Measurements from ENCODE around the gene ROR2.

ROR2 gene

DNA sequence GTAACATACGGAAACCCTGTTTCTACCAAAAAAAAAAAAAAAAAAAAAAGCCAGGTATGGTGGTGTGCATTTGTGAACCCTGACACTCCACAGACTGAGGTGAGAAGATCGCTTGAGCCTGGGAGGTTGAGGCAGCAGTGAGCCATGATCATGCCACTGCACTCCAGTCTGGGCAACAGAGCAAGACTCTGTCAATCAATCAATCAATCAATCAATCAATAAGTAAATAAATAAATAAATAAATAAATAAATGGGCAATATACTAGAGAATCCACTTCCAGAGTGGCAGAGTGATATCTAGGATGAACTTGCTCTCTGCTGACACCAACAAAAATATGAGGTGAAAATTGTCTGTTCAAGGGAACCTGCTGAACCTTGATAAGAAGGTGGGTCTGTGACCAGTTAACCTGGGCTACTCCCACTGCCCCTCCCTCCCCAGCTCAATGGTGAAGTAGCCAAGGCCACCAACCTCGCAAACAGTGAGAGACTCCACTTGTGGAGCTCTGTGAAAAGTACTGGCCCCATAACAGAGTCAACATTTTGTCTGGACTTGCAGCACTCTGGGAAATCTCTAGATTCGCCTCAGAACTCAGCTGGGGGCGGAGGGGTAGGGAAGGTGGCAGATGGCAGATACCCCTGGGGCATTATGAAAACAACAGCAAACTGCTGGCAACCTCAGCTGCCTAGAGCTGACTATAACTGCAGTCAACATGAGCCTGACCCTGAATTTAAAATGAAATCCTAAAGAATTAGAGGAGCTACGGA, 163.7 kb downstream of the ROR2 start:
- TF ChIP-seq, protein P1, sequence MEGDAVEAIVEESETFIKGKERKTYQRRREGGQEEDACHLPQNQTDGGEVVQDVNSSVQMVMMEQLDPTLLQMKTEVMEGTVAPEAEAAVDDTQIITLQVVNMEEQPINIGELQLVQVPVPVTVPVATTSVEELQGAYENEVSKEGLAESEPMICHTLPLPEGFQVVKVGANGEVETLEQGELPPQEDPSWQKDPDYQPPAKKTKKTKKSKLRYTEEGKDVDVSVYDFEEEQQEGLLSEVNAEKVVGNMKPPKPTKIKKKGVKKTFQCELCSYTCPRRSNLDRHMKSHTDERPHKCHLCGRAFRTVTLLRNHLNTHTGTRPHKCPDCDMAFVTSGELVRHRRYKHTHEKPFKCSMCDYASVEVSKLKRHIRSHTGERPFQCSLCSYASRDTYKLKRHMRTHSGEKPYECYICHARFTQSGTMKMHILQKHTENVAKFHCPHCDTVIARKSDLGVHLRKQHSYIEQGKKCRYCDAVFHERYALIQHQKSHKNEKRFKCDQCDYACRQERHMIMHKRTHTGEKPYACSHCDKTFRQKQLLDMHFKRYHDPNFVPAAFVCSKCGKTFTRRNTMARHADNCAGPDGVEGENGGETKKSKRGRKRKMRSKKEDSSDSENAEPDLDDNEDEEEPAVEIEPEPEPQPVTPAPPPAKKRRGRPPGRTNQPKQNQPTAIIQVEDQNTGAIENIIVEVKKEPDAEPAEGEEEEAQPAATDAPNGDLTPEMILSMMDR (conservative IDR thresholded peaks at IDR 0.05; ENCODE audit: low read depth, low read length) = no peak
- H3K9ac ChIP-seq = no peak overlapping the region
- H3K4me3 ChIP-seq (IDR thresholded peaks at IDR 0.05; ENCODE audit: insufficient read depth, low read depth, low read length) = no peak overlapping the region
- H3K4me2 ChIP-seq = no peak overlapping the region
- H3K27me3 ChIP-seq (ENCODE audit: insufficient read depth, low read depth) = no peaks in the 10 kb centered on the region
- H3K4me1 ChIP-seq (ENCODE audit: low read depth, poor library complexity, severe bottlenecking) = peaks cover 12% of the 10 kb centered on the region
- no peak overlapping the region for H3K27ac ChIP-seq
- H2AFZ ChIP-seq (ENCODE audit: low read depth) = no peak overlapping the region
- H3K79me2 ChIP-seq (ENCODE audit: insufficient read depth, low read depth) = no peaks in the 10 kb centered on the region
- H4K20me1 ChIP-seq (ENCODE audit: insufficient read depth) = no peaks in the 10 kb centered on the region
- no peaks in the 10 kb centered on the region for H3K36me3 ChIP-seq (ENCODE audit: insufficient read depth)

- no peak overlapping the region for H3K4me3 ChIP-seq (IDR thresholded peaks at IDR 0.05; ENCODE audit: insufficient read depth, low read depth, low read length)
- no peak overlapping the region for H3K4me2 ChIP-seq
- H3K4me1 ChIP-seq (ENCODE audit: low read depth, poor library complexity, severe bottlenecking) = peaks cover 12% of the 10 kb centered on the region
- no peak overlapping the region for H3K27ac ChIP-seq
- no peaks in the 10 kb centered on the region for H4K20me1 ChIP-seq (ENCODE audit: insufficient read depth)
- H3K27me3 ChIP-seq (ENCODE audit: insufficient read depth, low read depth) = no peaks in the 10 kb centered on the region
- TF ChIP-seq, protein P1 (conservative IDR thresholded peaks at IDR 0.05; ENCODE audit: low read depth, low read length) = no peak
- H3K79me2 ChIP-seq (ENCODE audit: insufficient read depth, low read depth) = no peaks in the 10 kb centered on the region
- no peak overlapping the region for H2AFZ ChIP-seq (ENCODE audit: low read depth)
- no peaks in the 10 kb centered on the region for H3K36me3 ChIP-seq (ENCODE audit: insufficient read depth)
- no peak overlapping the region for H3K9ac ChIP-seq
Measured at GRCh38 chr9:91785447-91785842, 164.6 kb downstream of the ROR2 start.

DNA sequence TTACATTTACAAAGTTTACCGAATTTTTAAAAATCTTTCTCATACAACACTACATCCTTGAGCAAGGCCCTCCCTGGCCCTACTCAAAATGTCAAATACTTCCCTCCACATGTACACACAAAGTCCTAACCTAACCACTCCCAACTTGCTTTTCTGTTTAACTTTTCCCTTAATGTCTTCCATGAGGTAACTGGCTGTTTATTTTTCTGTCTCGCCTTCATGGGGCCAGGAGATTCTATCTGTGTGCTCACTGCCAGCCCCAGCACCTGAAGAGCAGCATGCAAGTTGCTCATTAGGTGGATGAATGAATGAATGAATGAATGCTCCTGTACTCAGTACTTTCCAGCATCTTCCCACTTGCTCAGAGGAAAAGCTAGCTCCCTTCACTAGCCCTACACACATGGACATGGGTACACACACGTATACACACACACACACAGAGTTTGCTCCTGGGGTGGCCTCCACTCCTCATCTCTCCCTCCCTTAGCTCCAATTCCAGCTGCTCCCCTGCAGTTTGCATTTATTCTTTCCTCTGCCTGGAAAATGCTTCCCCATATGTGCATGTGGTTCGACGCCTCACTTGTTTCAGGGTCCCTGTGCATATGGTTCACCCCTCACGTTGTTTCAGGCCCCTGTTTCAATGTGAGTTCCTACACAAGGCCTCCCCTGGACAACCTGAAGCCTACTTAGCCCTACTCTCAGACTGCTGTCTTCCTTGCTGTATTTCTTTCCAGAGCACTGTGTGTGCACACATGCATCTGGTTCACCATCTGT, 165.2 kb downstream of the ROR2 start:
- H3K9ac ChIP-seq = no peak overlapping the region
- no peaks in the 10 kb centered on the region for H3K79me2 ChIP-seq (ENCODE audit: insufficient read depth, low read depth)
- TF ChIP-seq, protein P1 (conservative IDR thresholded peaks at IDR 0.05; ENCODE audit: low read depth, low read length) = no peak
- no peak overlapping the region for H2AFZ ChIP-seq (ENCODE audit: low read depth)
- H3K4me2 ChIP-seq = no peak overlapping the region
- H3K27ac ChIP-seq = no peak overlapping the region
- H3K36me3 ChIP-seq (ENCODE audit: insufficient read depth) = no peaks in the 10 kb centered on the region
- H3K4me1 ChIP-seq (ENCODE audit: low read depth, poor library complexity, severe bottlenecking) = peaks cover 12% of the 10 kb centered on the region
- H3K4me3 ChIP-seq (IDR thresholded peaks at IDR 0.05; ENCODE audit: insufficient read depth, low read depth, low read length) = no peak overlapping the region
- H4K20me1 ChIP-seq (ENCODE audit: insufficient read depth) = no peaks in the 10 kb centered on the region
- H3K27me3 ChIP-seq (ENCODE audit: insufficient read depth, low read depth) = no peaks in the 10 kb centered on the region

DNA sequence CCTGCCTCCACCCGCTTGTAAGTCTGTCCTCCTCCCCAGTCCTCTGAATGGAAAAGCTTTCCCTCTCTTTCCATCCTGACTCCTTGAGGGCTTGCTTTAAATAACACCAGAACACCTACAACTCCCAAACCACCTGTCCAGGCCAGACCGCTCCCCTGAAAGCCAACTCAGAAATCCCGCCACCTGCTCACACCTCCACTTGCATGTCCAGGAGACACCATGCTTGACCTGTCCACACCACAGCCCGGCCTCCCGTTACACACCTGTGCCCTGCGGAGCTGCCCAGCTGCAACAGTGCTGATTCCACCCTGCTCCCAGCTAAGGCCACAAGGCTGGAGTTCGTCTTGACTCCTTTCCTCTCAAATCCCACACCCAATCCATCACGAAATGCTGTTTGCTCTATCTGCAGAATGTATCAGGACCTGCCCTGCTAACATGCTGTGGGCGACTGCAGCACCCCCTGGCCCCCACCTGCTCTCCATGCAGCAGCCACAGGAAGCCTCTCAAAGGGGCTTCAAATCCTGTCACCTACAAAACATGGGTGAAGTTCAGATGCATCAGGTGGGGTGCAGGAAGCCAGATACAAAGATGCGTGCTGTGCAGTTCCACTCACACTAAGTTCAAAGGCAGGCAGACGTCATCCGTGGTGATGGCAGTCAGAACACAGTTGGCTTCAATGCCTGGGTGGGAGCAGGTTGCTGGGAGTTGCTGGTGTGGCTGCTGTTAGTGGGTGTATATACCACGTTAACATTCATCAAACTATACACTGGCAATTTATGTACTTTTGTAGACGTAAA, 166.0 kb downstream of the ROR2 start:
- Histone ChIP-seq H3K79me2 (ENCODE audit: insufficient read depth, low read depth) (no peaks in the 10 kb centered on the region), H3K36me3 (ENCODE audit: insufficient read depth) (no peaks in the 10 kb centered on the region), H3K27ac (no peak overlapping the region), H3K4me1 (ENCODE audit: low read depth, poor library complexity, severe bottlenecking) (peaks cover 12% of the 10 kb centered on the region), H3K27me3 (ENCODE audit: insufficient read depth, low read depth) (no peaks in the 10 kb centered on the region), H3K9ac (no peak overlapping the region), H3K4me3 (IDR thresholded peaks at IDR 0.05; ENCODE audit: insufficient read depth, low read depth, low read length) (no peak overlapping the region), H3K4me2 (no peak overlapping the region), H4K20me1 (ENCODE audit: insufficient read depth) (no peaks in the 10 kb centered on the region), H2AFZ (ENCODE audit: low read depth) (no peak overlapping the region)
- TF ChIP-seq, protein P1 (conservative IDR thresholded peaks at IDR 0.05; ENCODE audit: low read depth, low read length) = no peak

Measured in KMS-11 (cell line).